Inferior parietal cortex (tissue), 1 donor: ENCODE measurements around the gene CFAP54.
A peak's percentile ranks its signal among the peaks of the same experiment; 100 is the strongest.
"Not testable (repeated sequence)": the region's sequence is repeated elsewhere in the genome, so short reads cannot be mapped to it uniquely, and the experiment has no call there.

Experiments
- DNase-seq: peaks from one replicate; pipeline ENCODE4 v3.0.0-alpha.2; 2016; ENCODE audit errors: extremely low spot score

The CFAP54 gene

DNA sequence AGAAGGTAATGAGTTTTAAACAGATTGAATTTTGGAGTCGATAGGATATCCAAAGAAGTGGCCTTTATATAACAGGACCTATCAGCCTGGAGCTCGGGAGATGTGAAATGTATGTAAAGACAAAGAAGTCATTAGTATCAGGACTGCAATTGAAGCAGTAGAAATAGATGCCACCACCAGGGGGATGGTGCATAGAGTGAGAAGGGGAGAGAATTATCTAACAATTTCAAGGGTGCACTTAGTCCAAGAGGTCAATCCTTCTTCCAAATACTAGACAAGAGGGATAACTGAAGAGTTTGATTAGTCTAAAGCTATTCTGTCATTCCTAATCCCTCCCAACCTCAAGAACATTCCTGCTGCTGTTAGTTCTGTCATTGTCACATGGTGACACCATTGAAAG lies 127.8 kb downstream of the CFAP54 start:
- DNase-seq = no peak

DNA sequence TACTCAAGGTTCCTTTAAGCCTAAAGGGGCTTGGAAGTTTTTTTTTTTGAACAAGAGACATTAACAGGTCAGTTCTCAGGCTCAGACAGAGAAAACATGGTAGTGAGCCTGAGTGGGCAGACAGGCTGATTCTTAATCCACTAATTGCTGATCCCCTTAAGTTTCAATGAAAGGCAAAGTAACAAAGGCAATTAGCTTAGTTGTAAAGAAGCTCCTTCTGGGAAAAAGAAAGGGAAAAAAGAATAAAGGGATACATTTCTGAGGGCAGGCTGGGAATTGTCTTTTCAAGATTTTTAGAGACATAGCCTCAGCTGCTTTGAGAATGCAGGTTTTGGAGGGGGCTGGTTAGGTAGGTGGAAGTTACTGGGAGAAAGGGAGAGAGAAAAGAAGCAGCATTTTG lies 133.8 kb downstream of the CFAP54 start:
- no peak for DNase-seq

DNA sequence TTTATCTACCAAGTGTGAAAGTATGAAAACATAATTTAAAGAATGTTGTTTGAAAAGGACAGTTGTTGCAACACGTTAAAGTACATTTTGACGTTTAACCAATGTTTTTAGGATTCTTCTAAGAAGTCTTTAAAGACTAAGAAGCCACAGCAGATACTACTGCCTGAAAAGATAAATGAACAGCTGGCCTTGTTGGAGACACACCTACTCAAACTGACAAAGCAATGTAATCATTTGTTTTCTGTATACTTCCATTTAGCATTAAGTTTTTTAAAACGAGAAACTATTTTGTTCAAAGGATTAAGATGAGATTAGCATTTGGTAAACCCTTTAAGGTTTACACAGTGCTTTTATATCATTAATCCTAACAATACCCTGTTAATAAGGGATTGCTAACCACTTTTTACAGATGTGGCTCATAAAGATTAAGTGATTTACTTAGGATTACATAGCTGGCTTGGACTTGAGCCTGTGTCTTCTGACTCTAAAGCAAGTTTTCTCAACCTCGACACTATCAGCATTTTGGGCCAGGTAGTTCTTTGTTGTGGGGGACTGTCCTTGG lies 134.4 kb downstream of the CFAP54 start:
- no peak for DNase-seq

DNA sequence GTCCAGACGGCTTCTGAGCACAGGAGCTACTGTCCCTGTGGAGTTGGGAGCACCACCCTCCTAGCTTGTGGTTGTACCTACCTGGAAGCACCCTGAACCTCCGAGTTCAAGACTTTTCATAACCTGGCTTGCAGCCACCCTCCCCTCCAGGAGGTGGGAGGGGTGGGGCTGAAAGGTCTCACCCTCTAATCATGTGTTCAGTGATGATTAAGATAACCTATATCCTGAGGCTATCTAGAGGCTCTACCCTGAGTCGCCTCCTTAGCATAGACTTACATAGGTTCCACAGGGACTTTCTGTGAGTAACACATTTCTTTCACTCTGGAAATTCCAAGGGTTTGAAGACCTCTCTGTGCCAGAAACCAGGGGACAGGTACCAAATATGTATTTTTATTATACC lies 146.5 kb downstream of the CFAP54 start:
- no peak for DNase-seq

DNA sequence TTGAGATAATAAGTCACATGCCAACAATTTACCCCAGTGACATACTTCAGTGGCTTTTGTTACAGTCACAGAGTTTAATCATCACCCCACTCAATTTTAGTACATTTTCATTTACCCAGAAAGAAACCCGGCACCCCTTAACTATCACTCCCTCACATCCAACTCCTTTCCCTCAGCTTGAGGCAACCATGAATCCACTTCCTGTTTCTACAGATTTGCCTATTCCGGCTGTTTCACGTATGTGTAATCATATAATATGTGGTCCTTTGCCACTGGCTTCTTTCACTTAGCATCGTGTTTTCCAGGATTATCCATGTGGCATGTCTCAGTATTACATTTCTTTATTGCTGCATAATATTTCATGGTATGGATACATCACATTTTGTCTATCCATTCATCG lies 147.5 kb downstream of the CFAP54 start:
- DNase-seq = no peak

DNA sequence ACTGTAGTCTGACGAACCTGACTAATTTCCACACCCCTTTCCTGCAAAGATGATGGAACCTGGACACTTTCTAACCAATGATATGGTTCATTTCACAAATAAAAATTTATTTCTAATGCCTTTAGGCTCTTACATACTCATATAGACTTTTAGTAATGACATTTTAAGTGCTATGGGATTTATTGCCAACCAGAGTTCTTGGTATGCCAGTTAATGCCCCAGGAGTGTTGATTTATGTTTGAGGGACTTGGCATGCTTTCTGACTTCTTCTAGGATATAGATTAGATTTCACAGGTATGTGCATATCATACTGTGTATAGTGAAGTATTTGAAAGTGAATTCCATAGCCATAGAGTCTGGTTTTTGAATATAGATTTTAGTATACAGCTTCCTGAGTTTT lies 159.5 kb downstream of the CFAP54 start:
- DNase-seq = no peak

GRCh38 chr12:96652870-96653269 lies 163.5 kb downstream of the CFAP54 start:
- no peak for DNase-seq

DNA sequence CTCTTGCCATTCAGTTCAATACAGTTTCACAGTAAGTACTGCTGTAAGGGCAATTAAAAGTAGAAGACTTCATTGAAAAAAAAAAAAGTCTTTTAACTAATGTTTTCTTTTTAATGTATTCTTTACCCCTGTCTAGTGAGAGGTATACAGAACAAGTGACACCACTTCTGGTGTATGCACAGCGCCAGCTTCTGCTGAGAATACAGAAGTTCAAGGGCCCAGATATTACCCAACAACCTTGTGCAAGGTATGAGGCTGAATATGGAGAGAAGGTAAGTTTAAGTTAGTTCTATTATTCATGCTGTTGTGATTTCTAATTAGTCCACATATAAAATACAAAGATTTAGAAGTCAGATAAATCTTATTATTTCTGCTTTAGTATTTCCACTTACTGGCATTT lies 168.7 kb downstream of the CFAP54 start:
- DNase-seq = no peak

GRCh38 chr12:96669786-96670185 lies 180.4 kb downstream of the CFAP54 start:
- no peak for DNase-seq

GRCh38 chr12:96670334-96670899 lies 181.0 kb downstream of the CFAP54 start:
- DNase-seq = no peak

DNA sequence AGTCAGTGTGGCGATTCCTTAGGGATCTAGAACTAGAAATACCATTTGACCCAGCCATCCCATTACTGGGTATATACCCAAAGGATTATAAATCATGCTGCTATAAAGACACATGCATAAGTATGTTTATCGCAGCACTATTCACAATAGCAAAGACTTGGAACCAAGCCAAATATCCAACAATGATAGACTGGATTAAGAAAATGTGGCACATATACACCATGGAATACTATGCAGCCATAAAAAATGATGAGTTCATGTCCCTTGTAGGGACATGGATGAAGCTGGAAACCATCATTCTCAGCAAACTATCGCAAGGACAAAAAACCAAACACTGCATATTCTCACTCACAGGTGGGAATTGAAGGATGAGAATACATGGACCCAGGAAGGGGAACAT lies 186.1 kb downstream of the CFAP54 start:
- DNase-seq = not testable (repeated sequence)

GRCh38 chr12:96677363-96677762 lies 188.0 kb downstream of the CFAP54 start:
- DNase-seq = no peak

- no peak for DNase-seq
Observed at GRCh38 chr12:96687719-96688118, 198.3 kb downstream of the CFAP54 start.

GRCh38 chr12:96698521-96698920 lies 209.1 kb downstream of the CFAP54 start:
- no peak for DNase-seq

- no peak for DNase-seq
Observed at GRCh38 chr12:96698965-96699364, 209.6 kb downstream of the CFAP54 start.

DNA sequence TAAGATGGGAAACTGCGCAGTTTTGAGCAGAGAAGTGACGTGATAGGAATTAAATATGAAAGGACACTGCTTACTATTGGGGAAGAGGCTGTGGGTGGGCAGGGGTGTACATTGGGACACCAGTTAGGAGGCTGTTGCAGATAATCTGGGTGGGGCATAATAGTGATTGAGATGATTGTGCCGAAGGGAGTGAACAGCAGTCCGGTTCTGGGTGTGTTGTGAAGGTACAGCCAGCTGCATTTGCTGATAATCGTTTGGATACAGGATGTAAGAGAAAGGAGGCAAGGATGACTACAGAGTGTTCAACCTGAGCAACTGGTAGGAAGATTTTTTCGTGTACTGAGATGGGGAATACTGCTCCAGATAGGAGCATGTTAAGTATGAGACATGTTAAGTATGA lies 212.5 kb downstream of the CFAP54 start:
- no peak for DNase-seq

DNA sequence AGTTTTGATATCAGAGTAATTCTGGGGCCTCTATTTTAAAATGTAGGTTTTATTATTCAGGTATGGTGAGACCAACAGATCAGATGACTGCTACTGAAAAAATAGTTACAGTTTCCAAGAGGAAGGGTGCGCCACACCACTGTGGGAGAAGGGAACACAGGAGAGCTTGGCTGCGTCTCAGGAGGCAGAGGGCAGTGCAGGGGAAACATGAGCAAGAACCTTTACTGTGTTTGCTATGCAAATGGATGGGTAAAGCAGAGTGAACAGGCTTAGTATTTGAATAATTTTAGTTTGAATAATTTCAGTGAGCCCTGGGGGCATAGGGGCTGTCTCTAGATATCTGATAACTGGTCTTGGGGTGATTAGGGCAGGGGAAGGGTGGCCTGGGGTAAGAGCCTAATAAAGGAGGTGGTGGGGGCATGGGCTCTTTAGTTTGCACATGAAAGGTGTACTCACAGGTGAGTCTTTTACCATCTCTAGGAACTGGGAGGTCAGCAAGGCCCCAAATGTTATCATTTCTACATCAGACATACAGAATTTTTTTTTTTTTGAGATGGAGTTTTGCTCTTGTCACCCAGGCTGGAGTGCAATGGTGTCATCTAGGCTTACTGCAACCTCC lies 220.9 kb downstream of the CFAP54 start:
- no peak for DNase-seq

- DNase-seq = no peak
Observed at GRCh38 chr12:96711364-96711763, 222.0 kb downstream of the CFAP54 start.

DNA sequence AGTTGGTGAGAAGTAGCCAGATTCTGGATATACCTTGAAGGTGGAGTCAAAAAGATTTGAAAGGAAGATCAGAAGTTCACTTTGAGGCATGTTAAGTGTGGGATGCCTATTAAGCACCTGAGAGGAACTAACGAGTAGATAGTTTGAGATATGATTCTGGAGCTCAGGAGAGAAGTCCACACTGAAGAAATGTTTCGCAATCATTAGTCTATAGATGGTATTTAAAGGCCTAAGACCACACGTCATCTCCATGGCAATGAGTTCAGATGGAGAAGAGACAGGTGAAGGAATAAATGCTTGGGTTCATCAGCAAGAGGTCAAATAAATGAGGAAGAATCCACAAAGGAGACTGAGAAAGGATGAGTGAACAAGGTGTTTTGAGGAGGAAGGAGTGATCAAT lies 224.8 kb downstream of the CFAP54 start:
- DNase-seq = no peak

DNA sequence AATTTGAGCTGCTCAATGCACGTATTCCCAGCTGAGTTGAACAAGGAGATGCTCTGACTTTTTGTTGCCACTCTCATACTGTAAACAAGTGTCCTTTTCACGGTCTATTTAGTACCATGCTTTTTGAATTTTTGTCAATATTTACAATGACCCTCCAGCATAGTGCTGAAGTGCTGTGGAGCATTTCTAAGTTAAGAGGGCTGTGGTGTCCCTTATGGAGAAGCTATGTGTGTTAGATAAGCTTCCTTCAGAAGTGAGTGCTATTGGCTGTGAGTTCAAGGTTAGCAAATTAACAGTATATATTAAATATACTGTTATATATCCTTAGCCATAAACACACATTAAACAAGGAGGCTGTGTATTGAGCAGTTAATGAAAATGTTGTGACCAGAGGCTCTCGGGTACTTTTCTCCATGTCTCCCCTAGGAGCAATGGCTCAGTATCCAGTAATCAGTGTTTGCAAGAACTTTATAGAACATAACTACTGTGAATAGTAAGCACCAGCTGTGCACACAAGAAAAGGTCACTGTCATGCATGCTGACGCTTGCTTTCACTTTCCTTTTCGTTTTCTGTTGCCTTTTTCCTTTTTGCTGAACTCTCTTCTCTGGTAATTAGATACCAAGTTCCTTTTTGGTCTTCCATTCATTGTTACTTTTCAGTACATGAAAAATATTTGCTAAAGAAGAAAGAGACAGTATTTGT lies 230.4 kb downstream of the CFAP54 start:
- peak; percentile 3 for DNase-seq

- no peak for DNase-seq
Observed at GRCh38 chr12:96720363-96720705, 231.0 kb downstream of the CFAP54 start.

DNA sequence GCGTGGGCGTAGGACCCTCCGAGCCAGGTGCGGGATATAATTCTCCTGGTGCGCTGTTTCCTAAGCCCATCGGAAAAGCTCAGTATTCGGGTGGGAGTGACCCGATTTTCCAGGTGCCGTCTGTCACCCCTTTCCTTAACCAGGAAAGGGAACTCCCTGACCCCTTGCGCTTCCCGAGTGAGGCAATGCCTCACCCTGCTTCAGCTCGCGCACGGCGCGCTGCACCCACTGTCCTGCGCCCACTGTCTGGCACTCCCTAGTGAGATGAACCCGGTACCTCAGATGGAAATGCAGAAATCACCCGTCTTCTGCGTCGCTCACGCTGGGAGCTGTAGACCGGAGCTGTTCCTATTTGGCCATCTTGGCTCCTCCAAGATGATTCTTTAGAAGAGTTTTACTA lies 240.1 kb downstream of the CFAP54 start:
- DNase-seq = not testable (repeated sequence)

DNA sequence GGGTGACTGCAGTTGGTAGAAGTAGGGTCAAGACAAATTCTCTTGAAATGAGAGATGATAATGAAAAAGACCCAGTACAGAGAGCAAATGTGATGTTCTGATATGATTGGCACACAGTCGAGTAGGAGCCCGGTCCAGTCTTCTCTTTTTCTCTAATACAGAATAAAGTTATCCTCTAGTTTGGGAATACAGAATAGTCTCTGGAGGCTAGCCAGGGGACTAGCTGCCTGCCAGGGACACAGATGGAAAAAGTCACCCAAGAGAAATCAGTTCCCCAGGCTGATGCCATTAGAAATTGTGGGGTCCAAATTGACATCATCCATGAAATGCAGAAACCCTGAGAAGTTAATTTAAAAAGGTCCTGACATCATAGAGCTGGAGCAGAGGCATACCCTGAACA lies 240.5 kb downstream of the CFAP54 start:
- no peak for DNase-seq
